SU-DHL-6 (cell line): ENCODE measurements around the gene THAP7.

Experiments
- CTCF ChIP-seq: fragments of 200-600 bp; sonication (generic); IDR thresholded peaks from one replicate; pipeline ENCODE4 v1.5.1; 2017; ENCODE audit warnings: antibody characterized with exemption, mild to moderate bottlenecking, low read length, moderate library complexity; ENCODE audit not compliant: insufficient read depth, poor library complexity, severe bottlenecking
- EZH2phosphoT487 ChIP-seq: fragments of 200-600 bp; sonication (generic), shearing (Covaris generic); conservative IDR thresholded peaks from 2 replicates; pipeline ENCODE4 v1.6.1; 2018; ENCODE audit warnings: mild to moderate bottlenecking, antibody characterized with exemption, low read length, moderate library complexity, mixed read lengths

GRCh38 chr22:21014202-21014725 is 12.3 kb upstream of the THAP7 start:
- TF ChIP-seq CTCF (no peak), EZH2phosphoT487 (no peak)
